VCaP (cell line): ENCODE measurements around the gene GLIPR1L1.

ENCODE experiments used
- H3K27ac ChIP-seq: fragments of 450-650 bp; 2 replicates; pipeline ENCODE4 v1.5.1; 2017
- CTCF ChIP-seq: fragments of 450-650 bp; conservative IDR thresholded peaks from 2 replicates; pipeline ENCODE4 v1.5.1; 2017; ENCODE audit warnings: mild to moderate bottlenecking, moderate library complexity

Gene GLIPR1L1

GRCh38 chr12:75350413-75350812 is 15.9 kb downstream of the GLIPR1L1 start:
- TF ChIP-seq CTCF = no peak
- H3K27ac ChIP-seq = no peak overlapping the region

- H3K27ac ChIP-seq = no peak overlapping the region
- TF ChIP-seq CTCF = no peak
Observed at GRCh38 chr12:75354011-75354410, 19.5 kb downstream of the GLIPR1L1 start.

- no peak for TF ChIP-seq CTCF
- no peak overlapping the region for H3K27ac ChIP-seq
Observed at GRCh38 chr12:75360920-75361319, 26.4 kb downstream of the GLIPR1L1 start.

GRCh38 chr12:75361408-75361807 is 26.9 kb downstream of the GLIPR1L1 start:
- H3K27ac ChIP-seq = no peak overlapping the region
- TF ChIP-seq CTCF = no peak

GRCh38 chr12:75364919-75365318 is 30.4 kb downstream of the GLIPR1L1 start:
- TF ChIP-seq CTCF = no peak
- H3K27ac ChIP-seq = no peak overlapping the region

GRCh38 chr12:75366629-75367028 is 32.2 kb downstream of the GLIPR1L1 start:
- H3K27ac ChIP-seq = no peak overlapping the region
- no peak for TF ChIP-seq CTCF

- H3K27ac ChIP-seq = no peak overlapping the region
- TF ChIP-seq CTCF = no peak
Observed at GRCh38 chr12:75374971-75375370, 40.5 kb downstream of the GLIPR1L1 start.

GRCh38 chr12:75378354-75378753 is 43.9 kb downstream of the GLIPR1L1 start:
- no peak for TF ChIP-seq CTCF
- H3K27ac ChIP-seq = no peak overlapping the region
